H9 (cell line): ENCODE data around the gene SLC22A17. TPM values are rescaled to one million over a fixed set of nuclear protein-coding genes. Genes with fewer than 3 reads are reported as not detected.
A peak's percentile ranks its signal among the peaks of the same experiment; 100 is the strongest.

Experiments
- DNase-seq: peaks from one replicate; pipeline ENCODE4 v3.0.0-alpha.2; 2017
- H2AFZ ChIP-seq: one replicate; pipeline ENCODE4 v1.6.1; 2013; ENCODE audit warnings: mild to moderate bottlenecking, low read length, control low read depth, moderate library complexity
- H2AK5ac ChIP-seq: 2 replicates; pipeline ENCODE4 v1.6.1; 2013; ENCODE audit warnings: low read length, control low read depth, mixed read lengths; ENCODE audit not compliant: insufficient read length
- H2BK120ac ChIP-seq: one replicate; pipeline ENCODE4 v1.6.1; 2013; ENCODE audit warnings: low read depth, mild to moderate bottlenecking, low read length, control low read depth, inconsistent platforms; ENCODE audit not compliant: poor library complexity, severe bottlenecking
- H2BK12ac ChIP-seq: 2 replicates; pipeline ENCODE4 v1.6.1; 2013; ENCODE audit warnings: low read length, control low read depth, mixed read lengths, low read depth; ENCODE audit not compliant: insufficient read length
- H2BK15ac ChIP-seq: 2 replicates; pipeline ENCODE4 v1.6.1; 2013; ENCODE audit warnings: low read depth, low read length, control low read depth
- H2BK20ac ChIP-seq: one replicate; pipeline ENCODE4 v1.6.1; 2013; ENCODE audit warnings: low read depth, mild to moderate bottlenecking, low read length, control low read depth, inconsistent platforms; ENCODE audit not compliant: poor library complexity, severe bottlenecking
- H2BK5ac ChIP-seq: 2 replicates; pipeline ENCODE4 v1.6.1; 2013; ENCODE audit warnings: low read length, control low read depth, mixed read lengths; ENCODE audit not compliant: insufficient read length
- H3K14ac ChIP-seq: 2 replicates; pipeline ENCODE4 v1.6.1; 2013; ENCODE audit warnings: low read length, control low read depth; ENCODE audit not compliant: insufficient read depth
- H3K18ac ChIP-seq: 2 replicates; pipeline ENCODE4 v1.6.1; 2013; ENCODE audit warnings: low read depth, mild to moderate bottlenecking, mixed read lengths, low read length, control low read depth; ENCODE audit not compliant: insufficient read length
- H3K23ac ChIP-seq: 2 replicates; pipeline ENCODE4 v1.6.1; 2013; ENCODE audit warnings: low read length, control low read depth, mixed read lengths, low read depth; ENCODE audit not compliant: insufficient read length
- H3K23me2 ChIP-seq: 2 replicates; pipeline ENCODE4 v1.6.1; 2013; ENCODE audit warnings: low read depth, mild to moderate bottlenecking, mixed read lengths, low read length, control low read depth; ENCODE audit not compliant: insufficient read length, poor library complexity, severe bottlenecking
- H3K27ac ChIP-seq: 2 replicates; pipeline ENCODE4 v1.5.1; 2013; ENCODE audit warnings: low read length, control low read depth, mixed read lengths, low read depth; ENCODE audit not compliant: insufficient read length
- H3K27me3 ChIP-seq: 2 replicates; pipeline ENCODE4 v1.6.1; 2013; ENCODE audit warnings: low read length, control low read depth, inconsistent platforms; ENCODE audit not compliant: insufficient read depth
- H3K4ac ChIP-seq: 2 replicates; pipeline ENCODE4 v1.6.1; 2013; ENCODE audit warnings: low read depth, mild to moderate bottlenecking, control low read depth, inconsistent platforms, low read length, moderate library complexity
- H3K4me1 ChIP-seq: 2 replicates; pipeline ENCODE4 v1.6.1; 2013; ENCODE audit warnings: low read length, control low read depth, inconsistent platforms; ENCODE audit not compliant: insufficient read depth
- H3K4me2 ChIP-seq: 2 replicates; pipeline ENCODE4 v1.6.1; 2013; ENCODE audit warnings: low read length, control low read depth, mixed read lengths; ENCODE audit not compliant: insufficient read length, insufficient read depth
- H3K56ac ChIP-seq: 2 replicates; pipeline ENCODE4 v1.6.1; 2013; ENCODE audit warnings: low read depth, mild to moderate bottlenecking, mixed read lengths, low read length, control low read depth; ENCODE audit not compliant: insufficient read length
- H3K79me1 ChIP-seq: 2 replicates; pipeline ENCODE4 v1.6.1; 2013; ENCODE audit warnings: low read depth, mild to moderate bottlenecking, moderate library complexity, low read length, control low read depth, inconsistent platforms; ENCODE audit not compliant: insufficient read depth, poor library complexity, severe bottlenecking
- H3K79me2 ChIP-seq: 2 replicates; pipeline ENCODE4 v1.6.1; 2013; ENCODE audit warnings: low read length, control low read depth, inconsistent platforms; ENCODE audit not compliant: insufficient read depth
- H3K9ac ChIP-seq: 2 replicates; pipeline ENCODE4 v1.6.1; 2013; ENCODE audit warnings: low read length, control low read depth, mixed read lengths; ENCODE audit not compliant: insufficient read length; ENCODE audit errors: extremely low read depth
- H3K9me3 ChIP-seq: one replicate; pipeline ENCODE4 v1.6.1; 2013; ENCODE audit warnings: low read depth, low read length, inconsistent platforms; ENCODE audit not compliant: control insufficient read depth
- H3T11ph ChIP-seq: one replicate; pipeline ENCODE4 v1.6.1; 2013; ENCODE audit warnings: mild to moderate bottlenecking, low read length, control low read depth, inconsistent platforms
- H4K20me1 ChIP-seq: one replicate; pipeline ENCODE4 v1.6.1; 2013; ENCODE audit not compliant: control insufficient read depth, insufficient read length, insufficient read depth
- H4K5ac ChIP-seq: 2 replicates; pipeline ENCODE4 v1.6.1; 2013; ENCODE audit warnings: low read depth, mild to moderate bottlenecking, mixed read lengths, low read length, control low read depth; ENCODE audit not compliant: insufficient read length
- H4K8ac ChIP-seq: replicated peaks from 2 replicates; pipeline ENCODE4 v1.6.1; 2013; ENCODE audit warnings: low read length, control low read depth, mixed read lengths, low read depth; ENCODE audit not compliant: insufficient read length
- H4K91ac ChIP-seq: 2 replicates; pipeline ENCODE4 v1.6.1; 2013; ENCODE audit warnings: low read depth, mild to moderate bottlenecking, moderate library complexity, mixed read lengths, low read length, control low read depth; ENCODE audit not compliant: insufficient read length
- H3K27ac Mint-ChIP-seq, 3 experiments: 2 replicates in 2 of 3; 3 replicates in 1 of 3; pipeline ENCODE4 v1.8.0; 2020 to 2021; ENCODE audit warnings: mixed read lengths in 3 of 3, mild to moderate bottlenecking in 1 of 3, moderate library complexity in 1 of 3
- H3K27me3 Mint-ChIP-seq: 2 replicates; pipeline ENCODE4 v1.8.0; 2021; ENCODE audit warnings: low read depth, mild to moderate bottlenecking, moderate library complexity, mixed read lengths
- H3K36me3 Mint-ChIP-seq, 3 experiments: 2 replicates in 2 of 3; 3 replicates in 1 of 3; pipeline ENCODE4 v1.8.0; 2020 to 2021; ENCODE audit warnings: low read depth in 3 of 3, mixed read lengths in 3 of 3; ENCODE audit not compliant: insufficient read depth in 1 of 3
- H3K4me1 Mint-ChIP-seq, 2 experiments: 2 replicates each; pipeline ENCODE4 v1.8.0; 2020; ENCODE audit warnings: mixed read lengths in 2 of 2
- H3K4me3 Mint-ChIP-seq, 2 experiments: 2 replicates in 1 of 2; 3 replicates in 1 of 2; pipeline ENCODE4 v1.8.0; 2020 to 2021; ENCODE audit warnings: mild to moderate bottlenecking in 2 of 2, mixed read lengths in 2 of 2, moderate library complexity in 1 of 2
- H3K9me3 Mint-ChIP-seq, 2 experiments: 2 replicates in 1 of 2; 3 replicates in 1 of 2; pipeline ENCODE4 v1.8.0; 2020; ENCODE audit warnings: mild to moderate bottlenecking in 2 of 2, mixed read lengths in 2 of 2, moderate library complexity in 1 of 2
- CTCF ChIP-seq: fragments of 200-600 bp; sonication (generic); conservative IDR thresholded peaks from 3 replicates; pipeline ENCODE4 v1.8.0; 2021; ENCODE audit warnings: antibody characterized with exemption, mild to moderate bottlenecking
- WGBS: extraction: QIAGEN DNeasy Blood & Tissue Kit; methylation state at CpG from one replicate; pipeline ENCODE4 v1.1.7; 2013; ENCODE audit warnings: missing lambda C conversion rate, low lambda C conversion rate, mixed read lengths; ENCODE audit not compliant: insufficient read length; ENCODE audit errors: extremely low coverage; 5-methylcytosine and 5-hydroxymethylcytosine counted together
- total RNA-seq: library from RNA; stranded (reverse); gene quantifications from 2 replicates; pipeline ENCODE4 v1.2.1, GENCODE V29; 2021

SLC22A17 gene
- total RNA-seq, 1 experiment from 2014 or later, result 33.0 TPM

- H3K4ac ChIP-seq, result no peak overlapping the region
- H3K9me3 Mint-ChIP-seq, result no peaks in the 10 kb centered on the region; a peak in 2 of 5 replicates
- H2BK15ac ChIP-seq, result no peak overlapping the region
- no peak overlapping the region for H3T11ph ChIP-seq
- no peak overlapping the region for H4K5ac ChIP-seq
- no peaks in the 10 kb centered on the region for H3K9me3 ChIP-seq
- no CpG with 5 or more reads among the region's 5 CpGs for WGBS
- no peak overlapping the region for H3K18ac ChIP-seq
- H3K79me2 ChIP-seq, result no peaks in the 10 kb centered on the region
- H4K20me1 ChIP-seq, result no peaks in the 10 kb centered on the region
- peaks cover 15 to 29% (median 28%) of the 10 kb centered on the region in 3 experiments for H3K36me3 Mint-ChIP-seq
- no peaks in the 10 kb centered on the region; the same call in 1 of the 2 replicates for H3K27me3 ChIP-seq
- TF ChIP-seq CTCF, result no peak
- no peak overlapping the region for H4K91ac ChIP-seq
- H3K4me1 Mint-ChIP-seq, result peaks cover 12 to 14% of the 10 kb centered on the region in 2 experiments
- peak overlapping the region; percentile 71 to 77 for H3K4me3 Mint-ChIP-seq
- H3K27ac ChIP-seq, result no peak overlapping the region
- 0 out of 2 replicates have a peak, but pooled peaks cover 2% of the 10 kb centered on the region for H3K4me1 ChIP-seq
- no peak overlapping the region for H2BK20ac ChIP-seq
- H2BK120ac ChIP-seq, result no peak overlapping the region
- H3K14ac ChIP-seq, result no peak overlapping the region
- H3K9ac ChIP-seq, result no peak overlapping the region
- peaks cover 5% of the 10 kb centered on the region for H3K23me2 ChIP-seq
- peak overlapping the region; percentile 24 for H3K4me2 ChIP-seq
- DNase-seq, result no peak
- no peak overlapping the region for H2BK5ac ChIP-seq
- H3K23ac ChIP-seq, result no peak overlapping the region
- H4K8ac ChIP-seq, result no peak overlapping the region
- H3K79me1 ChIP-seq, result no peaks in the 10 kb centered on the region
- H3K27ac Mint-ChIP-seq, result no peak overlapping the region
- H2BK12ac ChIP-seq, result no peak overlapping the region
- H3K27me3 Mint-ChIP-seq, result peaks cover 39% of the 10 kb centered on the region
- H3K56ac ChIP-seq, result no peak overlapping the region
- no peak overlapping the region for H2AK5ac ChIP-seq
- H2AFZ ChIP-seq, result no peak overlapping the region
Measured at GRCh38 chr14:23353433-23353780, 720 bp upstream of the SLC22A17 start.
